Osteoblast (primary cell): Measurements from ENCODE around the gene NOL4L. TPM values are rescaled to one million over a fixed set of nuclear protein-coding genes. Genes with fewer than 3 reads are reported as not detected.
A peak's percentile ranks its signal among the peaks of the same experiment; 100 is the strongest.

Source experiments
- DNase-seq: peaks from one replicate; pipeline ENCODE4 v3.0.0; 2011; ENCODE audit warnings: low spot score, mixed read lengths; ENCODE audit not compliant: insufficient read length; ENCODE audit errors: missing footprints
- H2AFZ ChIP-seq: 2 replicates; pipeline ENCODE4 v1.6.0; 2011; ENCODE audit warnings: mild to moderate bottlenecking, low read length
- H3K27ac ChIP-seq: 2 replicates; pipeline ENCODE4 v1.5.1; 2011; ENCODE audit warnings: mild to moderate bottlenecking, low read depth, low read length, moderate library complexity
- H3K27me3 ChIP-seq: 2 replicates; pipeline ENCODE4 v1.6.0; 2012; ENCODE audit warnings: mild to moderate bottlenecking, control low read depth, inconsistent platforms, low read length, moderate library complexity; ENCODE audit not compliant: insufficient read depth
- H3K36me3 ChIP-seq: 2 replicates; pipeline ENCODE4 v1.5.1; 2011; ENCODE audit warnings: mild to moderate bottlenecking, low read length, control low read depth, moderate library complexity; ENCODE audit not compliant: insufficient read depth
- H3K4me1 ChIP-seq: 2 replicates; pipeline ENCODE4 v1.5.1; 2011; ENCODE audit warnings: mild to moderate bottlenecking, low read length, control low read depth, moderate library complexity; ENCODE audit not compliant: insufficient read depth
- H3K4me2 ChIP-seq: 2 replicates; pipeline ENCODE4 v1.6.0; 2011; ENCODE audit warnings: mild to moderate bottlenecking, low read length; ENCODE audit not compliant: insufficient read depth
- H3K4me3 ChIP-seq: fragments of 200-600 bp; sonication (generic); 3 replicates; pipeline ENCODE4 v1.5.1; 2012; ENCODE audit warnings: mild to moderate bottlenecking, low read length, inconsistent platforms; ENCODE audit not compliant: insufficient read depth
- H3K79me2 ChIP-seq: 2 replicates; pipeline ENCODE4 v1.6.0; 2012; ENCODE audit warnings: mild to moderate bottlenecking, low read length, control low read depth, inconsistent platforms; ENCODE audit not compliant: insufficient read depth
- H3K9me3 ChIP-seq: 2 replicates; pipeline ENCODE4 v1.5.1; 2011; ENCODE audit warnings: low read depth, low read length, control low read depth
- H4K20me1 ChIP-seq: 2 replicates; pipeline ENCODE4 v1.6.0; 2012; ENCODE audit warnings: mild to moderate bottlenecking, low read length, control low read depth; ENCODE audit not compliant: insufficient read depth
- CTCF ChIP-seq: IDR thresholded peaks from 2 replicates; pipeline ENCODE4 v1.5.1; 2011; ENCODE audit warnings: mild to moderate bottlenecking, low read depth, low read length, moderate library complexity; ENCODE audit errors: extremely low read depth
- total RNA-seq: library from RNA; depleted of rRNA; stranded (reverse); fragments of >200 nt; gene quantifications from 2 replicates; pipeline ENCODE4 v1.2.3, GENCODE V29; 2012

NOL4L gene
- total RNA-seq, 1 donor, result 6.2 TPM

GRCh38 chr20:32563311-32564272 lies 21.5 kb downstream of the NOL4L start:
- no peaks in the 10 kb centered on the region for H3K79me2 ChIP-seq
- H2AFZ ChIP-seq, result no peak overlapping the region
- H3K27ac ChIP-seq, result no peak overlapping the region

GRCh38 chr20:32562495-32562911 lies 22.6 kb downstream of the NOL4L start:
- no peaks in the 10 kb centered on the region for H3K36me3 ChIP-seq
- H3K4me1 ChIP-seq, result peaks cover 8% of the 10 kb centered on the region
- no peak overlapping the region for H2AFZ ChIP-seq
- H3K79me2 ChIP-seq, result no peaks in the 10 kb centered on the region
- H3K27ac ChIP-seq, result no peak overlapping the region
- H3K9me3 ChIP-seq, result no peaks in the 10 kb centered on the region
- no peaks in the 10 kb centered on the region for H4K20me1 ChIP-seq
- no peak overlapping the region for H3K4me3 ChIP-seq
- no peaks in the 10 kb centered on the region for H3K27me3 ChIP-seq
- no peak for TF ChIP-seq CTCF
- H3K4me2 ChIP-seq, result no peak overlapping the region
- no peak for DNase-seq

More at GRCh38 chr20:32563311-32564272, 21.5 kb downstream of the NOL4L start:
- Histone ChIP-seq H3K9me3 (no peaks in the 10 kb centered on the region), H3K4me2 (no peak overlapping the region), H3K4me1 (peaks cover 8% of the 10 kb centered on the region), H3K4me3 (no peak overlapping the region), H4K20me1 (no peaks in the 10 kb centered on the region), H3K36me3 (no peaks in the 10 kb centered on the region), H3K27me3 (no peaks in the 10 kb centered on the region)
- no peak for DNase-seq
- TF ChIP-seq CTCF, result no peak

- Histone ChIP-seq H3K79me2 (no peaks in the 10 kb centered on the region), H3K27me3 (no peaks in the 10 kb centered on the region), H3K4me3 (no peak overlapping the region), H3K27ac (no peak overlapping the region), H4K20me1 (no peaks in the 10 kb centered on the region), H3K9me3 (no peaks in the 10 kb centered on the region), H2AFZ (no peak overlapping the region), H3K4me2 (no peak overlapping the region), H3K4me1 (peaks cover 8% of the 10 kb centered on the region), H3K36me3 (no peaks in the 10 kb centered on the region)
- peak; percentile 61 for DNase-seq
- no peak for TF ChIP-seq CTCF
Observed at GRCh38 chr20:32560989-32561830, 23.9 kb downstream of the NOL4L start.

- Histone ChIP-seq H3K36me3 (no peaks in the 10 kb centered on the region), H3K27me3 (peaks cover 4% of the 10 kb centered on the region), H3K79me2 (no peaks in the 10 kb centered on the region), H4K20me1 (no peaks in the 10 kb centered on the region), H3K4me1 (peaks cover 8% of the 10 kb centered on the region), H3K27ac (no peak overlapping the region), H3K4me2 (no peak overlapping the region), H2AFZ (no peak overlapping the region), H3K4me3 (no peak overlapping the region), H3K9me3 (no peaks in the 10 kb centered on the region)
- TF ChIP-seq CTCF, result no peak
- no peak for DNase-seq
Observed at GRCh38 chr20:32560482-32560988, 24.6 kb downstream of the NOL4L start.
